AG08396 (cell line): ENCODE measurements around the gene ACSL5.
"Not testable (repeated sequence)": the region's sequence is repeated elsewhere in the genome, so short reads cannot be mapped to it uniquely, and the experiment has no call there.

Experiments used
- DNase-seq: peaks from one replicate; pipeline ENCODE4 v3.0.0; 2012; ENCODE audit warnings: low spot score, mixed read lengths

Gene ACSL5

DNA sequence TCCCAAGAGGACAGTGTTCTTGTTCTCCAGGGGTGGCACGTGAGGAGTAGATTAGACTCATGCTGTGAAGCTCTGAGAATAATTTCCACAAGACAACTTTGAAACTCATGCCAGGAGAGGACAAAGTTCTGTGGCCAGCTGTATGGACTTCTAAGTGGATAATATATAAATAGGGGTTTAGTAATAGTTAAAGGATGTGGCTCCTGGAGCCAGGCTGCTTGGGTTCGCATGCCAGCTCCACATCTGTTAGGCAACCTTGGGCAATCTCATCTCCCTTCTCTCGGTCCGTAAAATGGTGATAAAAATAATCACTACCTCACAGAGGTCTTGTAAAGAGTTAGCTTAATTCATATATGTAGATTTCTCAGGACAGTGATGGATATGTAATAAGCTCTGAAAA is 35.8 kb downstream of the ACSL5 start:
- DNase-seq, result no peak

DNA sequence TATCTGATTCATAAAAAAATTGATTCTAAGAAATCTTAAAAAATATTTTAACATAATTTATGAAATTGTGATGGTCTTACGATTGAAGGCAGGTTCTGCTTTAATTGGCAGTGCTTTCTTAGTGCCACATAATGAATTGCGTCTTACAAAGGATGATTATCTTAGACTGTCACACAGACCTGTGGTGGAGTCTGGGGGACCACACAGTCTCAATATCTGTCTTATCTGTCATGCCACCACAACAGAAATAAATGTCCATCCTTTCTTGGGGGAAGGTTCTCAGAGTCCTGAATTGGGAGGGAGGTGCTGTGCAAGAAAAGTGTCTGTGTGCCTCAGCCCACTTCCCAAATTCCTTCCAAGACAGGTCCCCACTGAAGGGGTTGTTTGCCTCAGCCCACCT is 38.8 kb downstream of the ACSL5 start:
- DNase-seq, result no peak

DNA sequence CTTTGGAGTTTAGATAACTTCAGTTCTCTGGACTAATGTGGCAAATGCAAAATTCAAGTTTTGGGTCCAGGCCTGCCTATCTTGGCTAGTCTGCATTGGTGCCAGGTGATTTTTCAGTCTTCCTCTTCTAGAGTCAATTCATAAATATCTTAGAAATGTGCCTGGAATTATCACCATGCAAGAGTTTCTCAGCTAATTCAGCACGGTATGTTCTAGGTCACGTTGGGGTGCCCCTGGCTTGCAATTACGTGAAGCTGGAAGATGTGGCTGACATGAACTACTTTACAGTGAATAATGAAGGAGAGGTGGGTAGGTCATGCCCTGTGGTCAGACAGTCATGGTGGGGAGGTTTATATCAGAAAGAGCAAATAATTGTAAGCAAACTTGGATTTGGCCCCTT is 47.8 kb downstream of the ACSL5 start:
- no peak for DNase-seq

DNA sequence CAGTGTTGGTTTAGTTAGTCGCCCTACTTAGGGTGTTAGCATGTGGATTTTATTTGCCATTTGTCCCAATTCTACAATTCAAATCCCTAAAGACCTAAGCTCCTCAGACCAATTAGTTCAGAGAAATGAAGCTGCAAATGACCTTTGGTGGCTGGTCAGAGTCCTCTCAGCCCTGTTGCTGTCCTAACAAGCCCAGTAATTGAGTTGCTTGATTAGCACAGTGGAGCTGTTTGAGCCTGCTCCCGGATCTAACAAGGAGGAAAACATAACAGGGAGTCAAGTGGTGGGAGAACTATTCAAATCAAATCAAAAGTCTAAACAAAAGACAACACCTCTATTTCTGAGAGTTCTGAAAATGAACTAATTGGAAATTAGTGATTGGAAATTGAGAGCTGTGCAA is 50.7 kb downstream of the ACSL5 start:
- DNase-seq, result no peak

- no peak for DNase-seq
Observed at GRCh38 chr10:112426111-112426510, 52.2 kb downstream of the ACSL5 start.

- no peak for DNase-seq
Observed at GRCh38 chr10:112429147-112429546, 55.2 kb downstream of the ACSL5 start.

GRCh38 chr10:112429654-112430230 is 55.8 kb downstream of the ACSL5 start:
- no peak for DNase-seq

GRCh38 chr10:112433136-112433535 is 59.2 kb downstream of the ACSL5 start:
- DNase-seq, result no peak

- DNase-seq, result no peak
Observed at GRCh38 chr10:112434988-112435619, 61.2 kb downstream of the ACSL5 start.

DNA sequence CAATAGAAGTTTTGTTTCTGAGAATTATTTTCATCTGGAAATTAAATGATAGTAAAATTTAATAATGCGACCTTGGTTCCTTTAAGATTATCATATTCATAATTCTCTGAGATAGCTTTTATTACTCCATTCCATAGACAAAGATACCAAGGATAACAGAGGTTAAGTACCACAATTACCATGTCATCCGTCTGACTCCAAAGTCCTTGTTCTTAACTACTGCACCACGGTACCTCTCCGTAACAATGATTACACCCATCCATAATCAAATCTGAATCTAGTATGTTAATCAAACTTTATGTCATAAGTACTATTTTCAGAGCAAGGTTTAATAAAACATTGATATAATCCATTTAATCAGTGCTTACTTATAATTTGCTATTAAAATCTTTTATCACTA is 64.4 kb downstream of the ACSL5 start:
- no peak for DNase-seq

GRCh38 chr10:112441520-112441919 is 67.6 kb downstream of the ACSL5 start:
- no peak for DNase-seq

DNA sequence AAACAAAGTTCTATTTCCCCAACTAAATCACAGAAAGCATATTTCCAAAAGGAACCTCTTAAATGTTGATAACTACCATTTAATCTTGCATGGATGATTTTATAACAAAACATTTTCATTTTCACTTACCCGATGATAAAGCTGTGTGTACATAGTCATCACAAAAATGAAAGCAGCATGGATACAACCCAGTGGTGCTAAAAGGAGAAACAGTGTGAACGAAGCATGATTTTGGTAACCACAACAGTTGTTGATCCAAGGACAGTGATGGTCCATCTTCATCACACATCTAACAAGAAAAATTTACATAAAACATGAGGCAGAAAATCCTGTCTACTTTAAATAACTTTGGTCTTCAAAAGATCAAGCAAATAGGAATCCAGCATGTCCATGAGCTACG is 68.1 kb downstream of the ACSL5 start:
- DNase-seq, result no peak

- peak; percentile 12 for DNase-seq
Observed at GRCh38 chr10:112446055-112446854, 72.3 kb downstream of the ACSL5 start.

GRCh38 chr10:112446855-112447619 is 73.1 kb downstream of the ACSL5 start, which contains the start of the genes VTI1A and ZDHHC6:
Gene VTI1A (plus strand): TSS chr10:112447215. CDS start chr10:112447374, 159 bp downstream.
Gene ZDHHC6 (minus strand): TSS chr10:112446914. CDS start chr10:112445436, 1,478 bp downstream.
- DNase-seq, result peak; percentile 87

- DNase-seq, result no peak
Observed at GRCh38 chr10:112447620-112447928, 73.7 kb downstream of the ACSL5 start.

GRCh38 chr10:112448888-112449287 is 75.0 kb downstream of the ACSL5 start:
- no peak for DNase-seq

- no peak for DNase-seq
Observed at GRCh38 chr10:112454910-112455779, 81.2 kb downstream of the ACSL5 start.

DNA sequence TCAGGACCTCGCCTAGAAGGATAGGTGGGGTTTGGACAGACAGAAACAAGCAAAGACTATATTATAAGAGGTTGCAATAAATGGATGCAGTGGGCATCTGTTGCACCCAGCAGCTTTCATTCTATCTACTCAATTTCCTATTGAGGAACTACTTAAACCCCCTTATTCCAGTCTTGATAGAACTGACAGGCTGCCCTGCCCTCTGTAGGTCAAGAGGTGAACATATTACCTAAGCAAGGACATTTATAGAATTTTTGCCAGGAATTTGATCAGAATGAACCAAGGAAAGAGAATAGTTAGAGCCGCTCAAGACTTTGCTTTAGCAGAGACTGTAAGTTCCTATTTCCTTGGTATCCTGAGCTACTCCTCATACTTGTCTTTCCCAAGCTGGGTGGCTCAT is 82.6 kb downstream of the ACSL5 start:
- DNase-seq, result no peak

GRCh38 chr10:112460366-112460765 is 86.5 kb downstream of the ACSL5 start:
- no peak for DNase-seq

GRCh38 chr10:112461029-112461887 is 87.3 kb downstream of the ACSL5 start:
- peak; percentile 27 for DNase-seq

DNA sequence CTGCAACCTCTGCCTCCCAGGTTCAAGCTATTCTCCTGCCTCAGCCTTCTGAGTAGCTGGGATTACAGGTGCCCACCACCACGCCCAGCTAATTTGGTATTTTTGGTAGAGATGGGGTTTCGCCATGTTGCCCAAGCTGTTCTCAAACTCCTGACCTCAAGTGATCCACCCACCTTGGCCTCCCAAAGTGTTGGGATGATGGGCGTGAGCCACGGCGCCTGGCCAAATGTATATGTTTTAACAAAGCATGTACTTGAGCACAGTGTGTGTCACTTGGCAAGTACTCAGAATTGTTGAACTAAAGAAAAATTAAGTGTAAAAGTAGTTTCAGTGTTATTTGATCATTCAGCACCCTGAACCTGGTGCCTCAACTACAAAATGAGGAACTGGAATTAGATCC is 90.2 kb downstream of the ACSL5 start:
- DNase-seq, result not testable (repeated sequence)
